Measurements from ENCODE around the gene PPIG.

PPIG gene

DNA sequence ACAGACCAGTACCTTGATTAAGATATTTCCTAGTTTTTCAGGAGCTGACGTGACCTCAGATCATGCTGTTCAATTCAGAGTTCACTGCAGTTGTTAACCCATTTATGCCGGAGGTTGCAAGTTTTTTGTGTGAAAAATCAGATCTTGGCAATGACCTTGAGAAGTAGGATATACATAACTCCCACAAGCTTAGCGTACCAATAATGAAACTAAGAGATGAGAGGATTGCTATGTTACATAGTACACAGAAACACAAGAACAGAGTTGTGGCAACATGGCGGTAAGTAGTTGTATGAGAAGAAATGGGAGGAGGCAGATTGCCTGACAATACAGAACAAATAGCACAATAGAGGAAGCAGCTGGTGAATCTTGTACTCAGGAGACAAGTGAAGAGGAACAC is 39.1 kb downstream of the PPIG start:
- Histone ChIP-seq H3K36me3 (ENCODE audit: control insufficient read depth in 2 of 2, insufficient read depth in 2 of 2, low read length in 2 of 2) (peaks cover 20% of the 10 kb centered on the region in 2 donors), H3K9me3 (ENCODE audit: control insufficient read depth in 2 of 2, low read length in 2 of 2) (no peaks in the 10 kb centered on the region), H3K27ac (ENCODE audit: low read depth in 2 of 2, low read length in 2 of 2) (no peak overlapping the region), H3K9ac (ENCODE audit: low read depth in 1 of 2, low read length in 2 of 2) (no peak overlapping the region), H3K4me3 (ENCODE audit: low read length in 2 of 2) (no peak overlapping the region), H3K4me1 (ENCODE audit: control insufficient read depth in 2 of 2, insufficient read depth in 2 of 2, low read length in 2 of 2) (no peaks in the 10 kb centered on the region), H3K27me3 (ENCODE audit: control insufficient read depth in 2 of 2, insufficient read depth in 2 of 2, low read length in 2 of 2) (no peaks in the 10 kb centered on the region)

DNA sequence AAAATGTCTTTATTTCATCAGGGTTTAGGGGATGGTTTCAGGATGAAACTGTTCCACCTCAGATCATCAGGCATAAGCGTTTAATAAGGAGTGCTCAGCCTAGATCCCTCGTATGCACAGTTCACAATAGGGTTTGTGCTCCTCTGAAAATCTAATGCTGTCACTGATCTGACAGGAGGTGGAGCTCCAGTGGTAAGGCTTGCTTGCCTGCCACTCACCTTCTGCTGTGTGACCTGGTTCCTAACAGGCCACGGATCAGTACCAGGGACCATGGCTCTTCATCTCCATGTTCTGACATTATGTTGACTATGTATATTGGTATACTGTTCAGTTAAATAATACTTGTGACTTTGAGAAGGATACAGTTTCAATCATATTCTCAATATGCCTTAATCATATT is 41.6 kb downstream of the PPIG start:
- no peaks in the 10 kb centered on the region for H3K4me1 ChIP-seq (ENCODE audit: control insufficient read depth in 2 of 2, insufficient read depth in 2 of 2, low read length in 2 of 2)
- H3K36me3 ChIP-seq (ENCODE audit: control insufficient read depth in 2 of 2, insufficient read depth in 2 of 2, low read length in 2 of 2) = peaks cover 23 to 25% of the 10 kb centered on the region in 2 donors
- no peak overlapping the region for H3K4me3 ChIP-seq (ENCODE audit: low read length in 2 of 2)
- no peak overlapping the region for H3K27ac ChIP-seq (ENCODE audit: low read depth in 2 of 2, low read length in 2 of 2)
- no peaks in the 10 kb centered on the region for H3K27me3 ChIP-seq (ENCODE audit: control insufficient read depth in 2 of 2, insufficient read depth in 2 of 2, low read length in 2 of 2)
- H3K9me3 ChIP-seq (ENCODE audit: control insufficient read depth in 2 of 2, low read length in 2 of 2) = no peaks in the 10 kb centered on the region
- H3K9ac ChIP-seq (ENCODE audit: low read depth in 1 of 2, low read length in 2 of 2) = no peak overlapping the region

DNA sequence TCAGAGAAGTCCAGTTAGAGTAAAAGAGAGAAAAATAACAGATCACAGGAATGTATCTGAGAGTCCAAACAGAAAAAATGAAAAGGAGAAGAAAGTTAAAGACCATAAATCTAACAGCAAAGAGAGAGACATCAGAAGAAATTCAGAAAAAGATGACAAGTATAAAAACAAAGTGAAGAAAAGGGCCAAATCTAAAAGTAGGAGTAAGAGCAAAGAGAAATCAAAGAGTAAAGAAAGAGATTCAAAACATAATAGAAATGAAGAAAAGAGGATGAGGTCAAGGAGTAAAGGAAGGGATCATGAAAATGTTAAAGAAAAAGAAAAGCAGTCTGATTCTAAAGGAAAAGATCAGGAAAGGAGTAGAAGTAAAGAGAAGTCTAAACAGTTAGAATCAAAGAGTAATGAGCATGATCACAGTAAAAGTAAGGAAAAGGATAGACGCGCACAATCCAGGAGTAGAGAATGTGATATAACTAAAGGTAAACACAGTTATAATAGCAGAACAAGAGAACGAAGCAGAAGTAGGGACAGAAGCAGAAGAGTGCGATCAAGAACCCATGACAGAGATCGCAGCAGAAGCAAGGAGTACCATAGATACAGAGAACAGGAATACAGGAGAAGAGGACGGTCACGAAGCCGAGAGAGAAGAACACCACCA is 52.4 kb downstream of the PPIG start:
- Histone ChIP-seq H3K27ac (ENCODE audit: low read depth in 2 of 2, low read length in 2 of 2) (no peak overlapping the region), H3K9ac (ENCODE audit: low read depth in 1 of 2, low read length in 2 of 2) (no peak overlapping the region), H3K4me3 (ENCODE audit: low read length in 2 of 2) (no peak overlapping the region), H3K9me3 (ENCODE audit: control insufficient read depth in 2 of 2, low read length in 2 of 2) (no peaks in the 10 kb centered on the region), H3K36me3 (ENCODE audit: control insufficient read depth in 2 of 2, insufficient read depth in 2 of 2, low read length in 2 of 2) (peaks cover 39 to 50% of the 10 kb centered on the region in 2 donors), H3K4me1 (ENCODE audit: control insufficient read depth in 2 of 2, insufficient read depth in 2 of 2, low read length in 2 of 2) (no peaks in the 10 kb centered on the region), H3K27me3 (ENCODE audit: control insufficient read depth in 2 of 2, insufficient read depth in 2 of 2, low read length in 2 of 2) (no peaks in the 10 kb centered on the region)

GRCh38 chr2:169637620-169638019 is 53.5 kb downstream of the PPIG start:
- Histone ChIP-seq H3K4me3 (ENCODE audit: low read length in 2 of 2) (no peak overlapping the region), H3K4me1 (ENCODE audit: control insufficient read depth in 2 of 2, insufficient read depth in 2 of 2, low read length in 2 of 2) (no peaks in the 10 kb centered on the region), H3K9me3 (ENCODE audit: control insufficient read depth in 2 of 2, low read length in 2 of 2) (no peaks in the 10 kb centered on the region), H3K9ac (ENCODE audit: low read depth in 1 of 2, low read length in 2 of 2) (no peak overlapping the region), H3K27me3 (ENCODE audit: control insufficient read depth in 2 of 2, insufficient read depth in 2 of 2, low read length in 2 of 2) (no peaks in the 10 kb centered on the region), H3K27ac (ENCODE audit: low read depth in 2 of 2, low read length in 2 of 2) (no peak overlapping the region), H3K36me3 (ENCODE audit: control insufficient read depth in 2 of 2, insufficient read depth in 2 of 2, low read length in 2 of 2) (peaks cover 32 to 45% of the 10 kb centered on the region in 2 donors)

DNA sequence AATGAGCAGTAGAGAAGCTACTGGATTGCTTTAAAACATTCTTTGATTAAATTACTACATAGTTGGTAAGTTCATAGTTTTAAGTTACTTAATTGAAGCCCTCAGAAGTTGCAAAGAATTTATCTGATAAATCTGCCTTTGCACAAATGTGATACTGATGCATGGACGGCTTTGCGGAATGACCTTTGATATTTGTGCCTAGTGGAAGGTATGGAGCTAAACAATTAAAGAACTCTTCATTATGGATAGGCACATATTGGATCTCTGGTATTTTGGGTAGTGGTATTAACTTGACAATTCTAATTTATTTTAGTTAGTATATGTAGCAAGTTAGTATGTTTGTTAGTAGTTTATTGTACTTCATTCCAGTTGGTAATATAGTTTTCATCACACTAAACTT is 56.0 kb downstream of the PPIG start:
- Histone ChIP-seq H3K9ac (ENCODE audit: low read depth in 1 of 2, low read length in 2 of 2) (no peak overlapping the region), H3K4me1 (ENCODE audit: control insufficient read depth in 2 of 2, insufficient read depth in 2 of 2, low read length in 2 of 2) (no peaks in the 10 kb centered on the region), H3K36me3 (ENCODE audit: control insufficient read depth in 2 of 2, insufficient read depth in 2 of 2, low read length in 2 of 2) (peaks cover 14 to 29% of the 10 kb centered on the region in 2 donors), H3K9me3 (ENCODE audit: control insufficient read depth in 2 of 2, low read length in 2 of 2) (no peaks in the 10 kb centered on the region), H3K27ac (ENCODE audit: low read depth in 2 of 2, low read length in 2 of 2) (no peak overlapping the region), H3K27me3 (ENCODE audit: control insufficient read depth in 2 of 2, insufficient read depth in 2 of 2, low read length in 2 of 2) (no peaks in the 10 kb centered on the region), H3K4me3 (ENCODE audit: low read length in 2 of 2) (no peak overlapping the region)

DNA sequence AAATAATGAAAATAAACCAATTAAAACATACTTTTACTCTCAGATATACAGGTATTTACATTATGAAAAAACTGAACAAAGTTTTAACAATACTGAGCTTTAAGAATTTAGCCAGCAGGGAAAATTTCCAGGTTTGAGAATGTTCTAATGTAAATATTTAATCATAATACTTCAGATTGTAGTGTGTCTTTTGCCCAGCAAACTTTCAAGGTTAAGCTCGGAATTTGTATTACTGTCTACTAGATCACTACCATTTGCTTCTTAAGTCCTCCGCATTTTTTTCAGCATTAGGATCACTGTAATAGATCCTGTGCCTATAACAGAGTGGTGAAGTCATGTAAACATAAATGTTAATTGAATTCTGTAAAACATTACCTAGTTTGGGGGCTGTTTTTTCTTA is 57.3 kb downstream of the PPIG start:
- Histone ChIP-seq H3K9ac (ENCODE audit: low read depth in 1 of 2, low read length in 2 of 2) (no peak overlapping the region), H3K36me3 (ENCODE audit: control insufficient read depth in 2 of 2, insufficient read depth in 2 of 2, low read length in 2 of 2) (peaks cover 4 to 16% of the 10 kb centered on the region in 2 donors), H3K4me1 (ENCODE audit: control insufficient read depth in 2 of 2, insufficient read depth in 2 of 2, low read length in 2 of 2) (no peaks in the 10 kb centered on the region), H3K4me3 (ENCODE audit: low read length in 2 of 2) (no peak overlapping the region), H3K9me3 (ENCODE audit: control insufficient read depth in 2 of 2, low read length in 2 of 2) (no peaks in the 10 kb centered on the region), H3K27ac (ENCODE audit: low read depth in 2 of 2, low read length in 2 of 2) (no peak overlapping the region), H3K27me3 (ENCODE audit: control insufficient read depth in 2 of 2, insufficient read depth in 2 of 2, low read length in 2 of 2) (no peaks in the 10 kb centered on the region)

- H3K27ac ChIP-seq (ENCODE audit: low read depth in 2 of 2, low read length in 2 of 2) = no peak overlapping the region
- H3K36me3 ChIP-seq (ENCODE audit: control insufficient read depth in 2 of 2, insufficient read depth in 2 of 2, low read length in 2 of 2) = peaks cover 0 to 3% of the 10 kb centered on the region in 2 donors
- no peak overlapping the region for H3K9ac ChIP-seq (ENCODE audit: low read depth in 1 of 2, low read length in 2 of 2)
- H3K27me3 ChIP-seq (ENCODE audit: control insufficient read depth in 2 of 2, insufficient read depth in 2 of 2, low read length in 2 of 2) = no peaks in the 10 kb centered on the region
- H3K9me3 ChIP-seq (ENCODE audit: control insufficient read depth in 2 of 2, low read length in 2 of 2) = no peaks in the 10 kb centered on the region
- H3K4me3 ChIP-seq (ENCODE audit: low read length in 2 of 2) = no peak overlapping the region
- no peaks in the 10 kb centered on the region for H3K4me1 ChIP-seq (ENCODE audit: control insufficient read depth in 2 of 2, insufficient read depth in 2 of 2, low read length in 2 of 2)
These were observed 60.0 kb downstream of the PPIG start for GRCh38 chr2:169644173-169644572.

GRCh38 chr2:169647496-169647895 is 63.3 kb downstream of the PPIG start:
- Histone ChIP-seq H3K4me1 (ENCODE audit: control insufficient read depth in 2 of 2, insufficient read depth in 2 of 2, low read length in 2 of 2) (no peaks in the 10 kb centered on the region), H3K9me3 (ENCODE audit: control insufficient read depth in 2 of 2, low read length in 2 of 2) (no peaks in the 10 kb centered on the region), H3K4me3 (ENCODE audit: low read length in 2 of 2) (no peak overlapping the region), H3K36me3 (ENCODE audit: control insufficient read depth in 2 of 2, insufficient read depth in 2 of 2, low read length in 2 of 2) (no peaks in the 10 kb centered on the region), H3K27ac (ENCODE audit: low read depth in 2 of 2, low read length in 2 of 2) (no peak overlapping the region), H3K9ac (ENCODE audit: low read depth in 1 of 2, low read length in 2 of 2) (no peak overlapping the region), H3K27me3 (ENCODE audit: control insufficient read depth in 2 of 2, insufficient read depth in 2 of 2, low read length in 2 of 2) (no peaks in the 10 kb centered on the region)

DNA sequence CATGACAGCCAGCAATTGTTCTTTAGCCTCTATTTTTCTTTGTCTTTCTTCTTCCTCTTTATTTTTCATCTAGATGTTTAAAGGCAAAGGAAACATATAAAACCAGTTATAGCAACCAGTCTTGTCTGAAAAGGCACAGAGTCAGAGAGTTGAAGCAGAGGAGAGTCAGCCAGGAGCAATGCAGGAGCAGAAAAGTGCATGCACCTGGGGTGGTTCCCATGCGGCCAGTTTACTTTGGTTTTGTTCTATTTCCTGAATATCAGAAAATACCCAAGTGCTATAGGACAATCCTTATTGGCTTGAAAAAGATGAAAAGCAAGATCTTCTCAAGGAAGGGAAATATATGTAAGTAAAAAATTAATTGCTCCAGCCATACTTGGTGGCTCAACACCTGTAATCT is 65.1 kb downstream of the PPIG start:
- Histone ChIP-seq H3K9ac (ENCODE audit: low read depth in 1 of 2, low read length in 2 of 2) (no peak overlapping the region), H3K9me3 (ENCODE audit: control insufficient read depth in 2 of 2, low read length in 2 of 2) (no peaks in the 10 kb centered on the region), H3K27me3 (ENCODE audit: control insufficient read depth in 2 of 2, insufficient read depth in 2 of 2, low read length in 2 of 2) (no peaks in the 10 kb centered on the region), H3K4me1 (ENCODE audit: control insufficient read depth in 2 of 2, insufficient read depth in 2 of 2, low read length in 2 of 2) (no peaks in the 10 kb centered on the region), H3K27ac (ENCODE audit: low read depth in 2 of 2, low read length in 2 of 2) (no peak overlapping the region), H3K4me3 (ENCODE audit: low read length in 2 of 2) (no peak overlapping the region), H3K36me3 (ENCODE audit: control insufficient read depth in 2 of 2, insufficient read depth in 2 of 2, low read length in 2 of 2) (no peaks in the 10 kb centered on the region)

DNA sequence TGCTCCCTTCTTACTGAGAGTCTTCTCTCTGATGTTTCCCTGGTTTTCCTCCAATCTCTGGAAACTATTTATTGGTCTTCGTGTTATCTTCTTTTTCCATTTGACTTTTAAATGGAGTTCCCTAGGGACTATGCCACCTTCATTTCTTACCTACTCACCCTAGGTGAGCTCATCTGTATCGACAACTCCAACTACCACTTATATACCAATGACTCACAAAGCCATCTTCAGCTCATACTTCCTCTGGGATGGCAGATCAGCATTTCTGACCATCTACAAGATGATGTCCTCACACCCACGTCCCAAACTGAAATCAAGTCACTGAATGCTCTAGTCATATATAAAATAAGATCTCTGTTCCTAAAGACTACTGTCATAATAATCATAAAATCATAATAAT is 69.5 kb downstream of the PPIG start:
- Histone ChIP-seq H3K4me3 (ENCODE audit: low read length in 2 of 2) (no peak overlapping the region), H3K27me3 (ENCODE audit: control insufficient read depth in 2 of 2, insufficient read depth in 2 of 2, low read length in 2 of 2) (peaks cover 0 to 2% of the 10 kb centered on the region in 2 donors), H3K4me1 (ENCODE audit: control insufficient read depth in 2 of 2, insufficient read depth in 2 of 2, low read length in 2 of 2) (no peaks in the 10 kb centered on the region), H3K36me3 (ENCODE audit: control insufficient read depth in 2 of 2, insufficient read depth in 2 of 2, low read length in 2 of 2) (no peaks in the 10 kb centered on the region), H3K27ac (ENCODE audit: low read depth in 2 of 2, low read length in 2 of 2) (no peak overlapping the region), H3K9ac (ENCODE audit: low read depth in 1 of 2, low read length in 2 of 2) (no peak overlapping the region), H3K9me3 (ENCODE audit: control insufficient read depth in 2 of 2, low read length in 2 of 2) (no peaks in the 10 kb centered on the region)

DNA sequence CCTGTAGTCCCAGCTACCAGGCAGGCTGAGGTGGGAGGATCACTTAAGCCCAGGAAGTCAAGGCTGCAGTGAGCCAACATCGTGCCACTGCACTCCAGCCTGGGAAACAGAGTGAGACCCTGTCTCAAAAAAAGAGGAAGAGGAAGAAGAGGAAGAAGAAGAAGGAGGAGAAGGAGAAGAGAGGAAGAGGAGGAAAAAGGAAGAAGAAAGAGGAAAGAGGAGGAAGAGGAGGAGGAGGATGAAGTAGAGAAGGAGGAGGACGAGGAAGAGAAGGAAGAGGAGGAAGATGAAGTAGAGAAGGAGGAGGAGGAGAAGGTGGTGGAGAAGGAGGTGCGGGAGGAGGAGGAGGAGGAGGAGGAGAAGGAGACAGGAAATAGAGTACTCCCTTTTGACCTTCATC is 72.0 kb downstream of the PPIG start:
- Histone ChIP-seq H3K27ac (ENCODE audit: low read depth in 2 of 2, low read length in 2 of 2) (no peak overlapping the region), H3K9ac (ENCODE audit: low read depth in 1 of 2, low read length in 2 of 2) (no peak overlapping the region), H3K4me3 (ENCODE audit: low read length in 2 of 2) (no peak overlapping the region), H3K36me3 (ENCODE audit: control insufficient read depth in 2 of 2, insufficient read depth in 2 of 2, low read length in 2 of 2) (no peaks in the 10 kb centered on the region), H3K4me1 (ENCODE audit: control insufficient read depth in 2 of 2, insufficient read depth in 2 of 2, low read length in 2 of 2) (no peaks in the 10 kb centered on the region), H3K9me3 (ENCODE audit: control insufficient read depth in 2 of 2, low read length in 2 of 2) (no peaks in the 10 kb centered on the region), H3K27me3 (ENCODE audit: control insufficient read depth in 2 of 2, insufficient read depth in 2 of 2, low read length in 2 of 2) (peaks cover 0 to 2% of the 10 kb centered on the region in 2 donors)

Measured in mucosa of rectum (tissue), 2 donors.